ENCODE results near the gene ZSCAN21.

ZSCAN21 gene

GRCh38 chr7:100106633-100107032 is 57.1 kb downstream of the ZSCAN21 start:
- H3K27me3 ChIP-seq (ENCODE audit: insufficient read depth, low read depth, severe bottlenecking): no peaks in the 10 kb centered on the region
- H3K27ac ChIP-seq: no peak overlapping the region
- peaks cover 86% of the 10 kb centered on the region for H3K36me3 ChIP-seq
- no peak for DNase-seq
- no peak for TF ChIP-seq CTCF (IDR thresholded peaks at IDR 0.05; ENCODE audit: low read depth, low read length)
- no peaks in the 10 kb centered on the region for H3K9me3 ChIP-seq (ENCODE audit: severe bottlenecking)
- H3K4me3 ChIP-seq (ENCODE audit: low read depth, low read length): no peak overlapping the region

DNA sequence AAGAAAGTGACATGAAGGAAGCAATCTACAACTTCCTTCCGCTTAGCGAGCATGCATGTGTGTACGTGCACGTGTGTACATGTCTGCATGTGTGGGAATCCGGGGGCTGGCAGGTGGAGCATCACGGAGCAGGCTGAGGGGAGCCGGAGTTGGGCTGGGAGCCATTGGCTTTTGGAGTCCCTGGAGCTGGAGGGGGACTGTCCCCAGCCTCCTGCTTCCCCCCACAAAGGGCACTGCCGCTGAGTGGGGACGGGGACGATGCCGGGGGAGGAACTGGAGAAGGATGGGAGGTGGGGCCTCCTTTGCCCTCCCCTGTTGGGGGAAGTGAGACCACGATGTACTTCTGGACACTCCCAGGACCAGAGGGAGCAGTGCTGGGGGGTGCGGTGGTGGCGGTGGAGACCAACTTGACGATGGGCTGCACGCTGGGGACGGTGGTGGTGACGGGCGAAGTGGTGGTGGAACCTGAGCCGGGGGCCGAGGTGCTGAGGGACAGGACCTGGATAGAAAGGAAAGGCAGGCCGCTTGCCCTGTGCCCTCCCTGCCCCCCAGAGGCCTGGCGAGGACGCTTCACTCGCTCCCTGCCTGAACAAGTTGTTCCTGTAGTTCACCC is 57.7 kb downstream of the ZSCAN21 start:
- H3K27me3 ChIP-seq (ENCODE audit: insufficient read depth, low read depth, severe bottlenecking): no peaks in the 10 kb centered on the region
- no peak for DNase-seq
- no peak overlapping the region for H3K4me3 ChIP-seq (ENCODE audit: low read depth, low read length)
- peaks cover 91% of the 10 kb centered on the region for H3K36me3 ChIP-seq
- H3K27ac ChIP-seq: no peak overlapping the region
- H3K9me3 ChIP-seq (ENCODE audit: severe bottlenecking): no peaks in the 10 kb centered on the region
- no peak for TF ChIP-seq CTCF (IDR thresholded peaks at IDR 0.05; ENCODE audit: low read depth, low read length)

DNA sequence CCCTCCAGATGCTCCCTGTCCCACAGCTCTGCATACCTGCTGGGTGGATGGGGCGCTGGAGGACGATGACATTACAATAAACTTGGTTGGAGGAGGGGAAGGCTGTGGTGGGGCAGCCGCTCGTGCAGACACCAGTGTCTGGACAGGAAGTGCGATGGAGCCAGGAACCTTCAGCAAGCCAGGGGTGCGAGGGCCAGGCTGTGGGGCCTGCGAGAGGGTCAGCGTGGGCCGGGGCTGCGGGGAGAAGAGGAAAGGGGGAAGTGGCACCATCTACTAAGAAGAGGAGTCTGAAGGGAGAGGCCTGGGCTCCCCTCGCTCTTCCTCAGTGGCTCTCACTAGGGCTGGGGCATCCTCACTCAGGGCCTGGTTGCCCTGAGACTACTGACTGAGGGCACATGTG is 58.3 kb downstream of the ZSCAN21 start:
- peaks cover 94% of the 10 kb centered on the region for H3K36me3 ChIP-seq

DNA sequence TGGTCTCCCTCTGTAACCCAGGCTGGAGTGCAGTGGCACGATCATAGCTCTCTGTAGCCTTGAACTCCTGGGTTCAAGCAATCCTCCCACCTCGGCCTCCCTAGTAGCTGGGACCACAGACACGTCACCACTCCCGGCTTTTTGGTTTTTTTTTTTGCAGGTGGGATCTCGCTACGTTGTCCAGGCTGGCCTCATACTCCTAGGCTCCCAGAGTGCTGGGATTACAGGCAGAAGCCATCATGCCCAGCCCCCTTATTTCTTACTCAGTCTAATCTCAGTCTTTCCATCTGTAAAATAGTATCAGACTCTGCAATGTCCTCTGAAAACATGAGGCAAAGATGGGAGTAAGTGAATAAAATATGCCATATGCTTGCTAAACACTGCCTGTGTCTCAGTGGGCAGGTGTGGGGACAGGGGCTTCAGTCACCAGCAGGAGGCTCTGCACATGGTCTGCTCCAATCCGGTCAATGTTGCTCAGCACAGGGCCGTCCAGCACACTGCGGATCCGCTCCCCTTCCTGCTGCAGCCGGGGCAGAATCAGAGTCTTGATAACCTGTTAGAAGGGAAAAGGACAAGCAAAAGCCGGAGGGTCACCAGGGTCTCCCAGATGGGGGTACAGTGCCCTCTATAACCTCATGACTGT is 60.1 kb downstream of the ZSCAN21 start:
- peak; percentile 59 for TF ChIP-seq CTCF (IDR thresholded peaks at IDR 0.05; ENCODE audit: low read depth, low read length)
- no peak overlapping the region for H3K4me3 ChIP-seq (ENCODE audit: low read depth, low read length)
- no peaks in the 10 kb centered on the region for H3K9me3 ChIP-seq (ENCODE audit: severe bottlenecking)
- no peak overlapping the region for H3K27ac ChIP-seq
- DNase-seq: no peak
- no peaks in the 10 kb centered on the region for H3K27me3 ChIP-seq (ENCODE audit: insufficient read depth, low read depth, severe bottlenecking)
- peaks cover 87% of the 10 kb centered on the region for H3K36me3 ChIP-seq

More for the DNA sequence above, 58.3 kb downstream of the ZSCAN21 start:
- TF ChIP-seq CTCF (IDR thresholded peaks at IDR 0.05; ENCODE audit: low read depth, low read length): no peak
- no peak for DNase-seq
- no peaks in the 10 kb centered on the region for H3K27me3 ChIP-seq (ENCODE audit: insufficient read depth, low read depth, severe bottlenecking)
- H3K4me3 ChIP-seq (ENCODE audit: low read depth, low read length): no peak overlapping the region
- no peak overlapping the region for H3K27ac ChIP-seq
- no peaks in the 10 kb centered on the region for H3K9me3 ChIP-seq (ENCODE audit: severe bottlenecking)

- no peak overlapping the region for H3K27ac ChIP-seq
- no peak overlapping the region for H3K4me3 ChIP-seq (ENCODE audit: low read depth, low read length)
- H3K27me3 ChIP-seq (ENCODE audit: insufficient read depth, low read depth, severe bottlenecking): no peaks in the 10 kb centered on the region
- H3K36me3 ChIP-seq: peaks cover 71% of the 10 kb centered on the region
- H3K9me3 ChIP-seq (ENCODE audit: severe bottlenecking): no peaks in the 10 kb centered on the region
- TF ChIP-seq CTCF (IDR thresholded peaks at IDR 0.05; ENCODE audit: low read depth, low read length): no peak
- DNase-seq: no peak
These were observed 61.6 kb downstream of the ZSCAN21 start for GRCh38 chr7:100111156-100111555.

- DNase-seq: no peak
- peaks cover 65% of the 10 kb centered on the region for H3K36me3 ChIP-seq
- no peak for TF ChIP-seq CTCF (IDR thresholded peaks at IDR 0.05; ENCODE audit: low read depth, low read length)
- H3K27ac ChIP-seq: no peak overlapping the region
- H3K4me3 ChIP-seq (ENCODE audit: low read depth, low read length): no peak overlapping the region
- H3K27me3 ChIP-seq (ENCODE audit: insufficient read depth, low read depth, severe bottlenecking): no peaks in the 10 kb centered on the region
- H3K9me3 ChIP-seq (ENCODE audit: severe bottlenecking): no peaks in the 10 kb centered on the region
These were observed 62.3 kb downstream of the ZSCAN21 start for GRCh38 chr7:100111914-100112313.
